B cell (primary cell): Measurements from ENCODE around the gene DOC2B.
"Not testable (repeated sequence)": the region's sequence is repeated elsewhere in the genome, so short reads cannot be mapped to it uniquely, and the experiment has no call there.

Experiments
- CTCF ChIP-seq: fragments of 200-600 bp; IDR thresholded peaks from one replicate; pipeline ENCODE4 v1.8.0; 2022; ENCODE audit warnings: antibody characterized with exemption, mild to moderate bottlenecking
- EZH2 ChIP-seq: IDR thresholded peaks from 2 replicates; pipeline ENCODE4 v1.6.1; 2012; ENCODE audit warnings: borderline replicate concordance, low read depth, mild to moderate bottlenecking, moderate library complexity, low read length; ENCODE audit not compliant: insufficient read depth, poor library complexity, severe bottlenecking

GRCh38 chr17:135022-135421 lies 46.4 kb downstream of the DOC2B start:
- not testable (repeated sequence) for TF ChIP-seq CTCF, EZH2
